GM23338 (cell line): ENCODE results near the gene NEK7. TPM values are rescaled to one million over a fixed set of nuclear protein-coding genes. Genes with fewer than 3 reads are reported as not detected.
A peak's percentile ranks its signal among the peaks of the same experiment; 100 is the strongest.

Experiments
- ATAC-seq: fragments of 200-7000 bp; cut with Tn5 transposase; 3 replicates; pipeline ENCODE4 v1.9.1; 2020
- DNase-seq: peaks from one replicate; pipeline ENCODE4 v3.0.0-alpha.2; 2015; ENCODE audit warnings: low spot score
- H2AFZ ChIP-seq: fragments of 200-600 bp; sonication (generic); 2 replicates; pipeline ENCODE4 v1.8.0; 2016; ENCODE audit warnings: antibody characterized with exemption, mild to moderate bottlenecking, moderate library complexity
- H3F3A ChIP-seq: fragments of 200-600 bp; sonication (generic); replicated peaks from 2 replicates; pipeline ENCODE4 v1.8.0; 2017; ENCODE audit warnings: antibody characterized with exemption, mixed run types, low read depth
- H3K27ac ChIP-seq: fragments of 200-600 bp; sonication (generic); 2 replicates; pipeline ENCODE4 v1.6.1; 2016; ENCODE audit warnings: low read depth
- H3K27me3 ChIP-seq: fragments of 200-600 bp; sonication (generic); 2 replicates; pipeline ENCODE4 v1.8.0; 2016; ENCODE audit warnings: mild to moderate bottlenecking, mixed run types, moderate library complexity; ENCODE audit not compliant: insufficient read depth
- H3K36me3 ChIP-seq: fragments of 200-600 bp; sonication (generic); 2 replicates; pipeline ENCODE4 v1.8.0; 2016; ENCODE audit warnings: mild to moderate bottlenecking; ENCODE audit not compliant: insufficient read depth
- H3K4me1 ChIP-seq: fragments of 200-600 bp; sonication (generic); 2 replicates; pipeline ENCODE4 v1.8.0; 2016; ENCODE audit warnings: mild to moderate bottlenecking, moderate library complexity; ENCODE audit not compliant: insufficient read depth
- H3K4me2 ChIP-seq: fragments of 200-600 bp; sonication (generic); 2 replicates; pipeline ENCODE4 v1.7.1; 2017; ENCODE audit warnings: mixed run types
- H3K4me3 ChIP-seq: fragments of 200-600 bp; sonication (generic); 2 replicates; pipeline ENCODE4 v1.6.1; 2016; ENCODE audit warnings: mixed run types
- H3K79me2 ChIP-seq: fragments of 200-600 bp; sonication (generic); replicated peaks from 2 replicates; pipeline ENCODE4 v1.8.0; 2017; ENCODE audit warnings: mild to moderate bottlenecking; ENCODE audit not compliant: insufficient read depth
- H3K9me2 ChIP-seq: fragments of 200-600 bp; sonication (generic); 2 replicates; pipeline ENCODE4 v1.8.0; 2017; ENCODE audit not compliant: insufficient read depth
- H4K20me1 ChIP-seq: fragments of 200-600 bp; sonication (generic); replicated peaks from 2 replicates; pipeline ENCODE4 v1.8.0; 2017; ENCODE audit warnings: mild to moderate bottlenecking; ENCODE audit not compliant: insufficient read depth
- H3K27ac Mint-ChIP-seq: 2 replicates; pipeline ENCODE4 v1.8.0; 2020; ENCODE audit warnings: inconsistent platforms, mild to moderate bottlenecking, moderate library complexity, mixed read lengths
- H3K27me3 Mint-ChIP-seq: 3 replicates; pipeline ENCODE4 v1.8.0; 2022; ENCODE audit warnings: low read depth, mild to moderate bottlenecking, moderate library complexity, mixed read lengths, inconsistent platforms; ENCODE audit not compliant: insufficient read depth, poor library complexity
- H3K36me3 Mint-ChIP-seq: 3 replicates; pipeline ENCODE4 v1.8.0; 2021; ENCODE audit warnings: low read depth, mild to moderate bottlenecking, inconsistent platforms, moderate library complexity, mixed read lengths
- H3K4me1 Mint-ChIP-seq: 3 replicates; pipeline ENCODE4 v1.8.0; 2020; ENCODE audit warnings: mild to moderate bottlenecking, inconsistent platforms, mixed read lengths
- H3K4me3 Mint-ChIP-seq: 3 replicates; pipeline ENCODE4 v1.8.0; 2021; ENCODE audit warnings: moderate library complexity, mild to moderate bottlenecking, inconsistent platforms, mixed read lengths
- H3K9me3 Mint-ChIP-seq: 3 replicates; pipeline ENCODE4 v1.8.0; 2020; ENCODE audit warnings: moderate library complexity, mild to moderate bottlenecking, inconsistent platforms, mixed read lengths
- CREB1 ChIP-seq: fragments of 250-450 bp; sonication (Bioruptor Pico); IDR thresholded peaks from 2 replicates; pipeline ENCODE4 v1.5.0; 2020; ENCODE audit warnings: low read depth, mild to moderate bottlenecking, moderate library complexity
- ETS1 ChIP-seq: IDR thresholded peaks from 2 replicates; pipeline ENCODE4 v1.6.1; 2016; ENCODE audit warnings: antibody characterized with exemption
- EZH2 ChIP-seq: fragments of 200-600 bp; sonication (generic); IDR thresholded peaks from one replicate; pipeline ENCODE4 v1.8.0; 2017; ENCODE audit warnings: antibody characterized with exemption, mild to moderate bottlenecking, low read depth; ENCODE audit not compliant: unreplicated experiment
- EZH2phosphoT487 ChIP-seq: fragments of 200-600 bp; sonication (generic); IDR thresholded peaks from one replicate; pipeline ENCODE4 v1.8.1; 2018; ENCODE audit warnings: antibody characterized with exemption; ENCODE audit not compliant: unreplicated experiment
- JUNB ChIP-seq: IDR thresholded peaks from one replicate; pipeline ENCODE4 v1.6.1; 2016; ENCODE audit warnings: antibody characterized with exemption; ENCODE audit not compliant: unreplicated experiment
- NANOG ChIP-seq: IDR thresholded peaks from 2 replicates; pipeline ENCODE4 v1.6.1; 2016; ENCODE audit warnings: antibody characterized with exemption, borderline replicate concordance
- POLR2AphosphoS5 ChIP-seq: IDR thresholded peaks from 2 replicates; pipeline ENCODE4 v1.6.1; 2016; ENCODE audit warnings: antibody characterized with exemption, low read depth
- STAT1 ChIP-seq: IDR thresholded peaks from one replicate; pipeline ENCODE4 v1.6.1; 2016; ENCODE audit warnings: antibody characterized with exemption; ENCODE audit not compliant: unreplicated experiment
- ZNF114 ChIP-seq: fragments of 250-450 bp; sonication (Bioruptor Pico); IDR thresholded peaks from 2 replicates; pipeline ENCODE4 v1.5.0; 2020; ENCODE audit warnings: mild to moderate bottlenecking, moderate library complexity
- ZNF331 ChIP-seq: fragments of 250-450 bp; sonication (Bioruptor Pico); IDR thresholded peaks from 2 replicates; pipeline ENCODE4 v1.5.0; 2020; ENCODE audit warnings: low read depth, mild to moderate bottlenecking, moderate library complexity
- polyA plus RNA-seq: library from polyadenylated mRNA; unstranded; fragments of >200 nt; fragmentation: Nextera tagmentation; extraction: Ambion mirVana; gene quantifications from 2 replicates; pipeline ENCODE4 v1.2.1, GENCODE V29; 2016
- total RNA-seq: library from RNA; depleted of rRNA; stranded (reverse); fragments of >200 nt; shearing (Covaris generic); gene quantifications from 2 replicates; pipeline ENCODE4 v1.2.3, GENCODE V29; 2014
- TF ChIP-seq, protein P1 (sequence below): IDR thresholded peaks from one replicate; pipeline ENCODE4 v1.6.1; 2018; ENCODE audit warnings: antibody characterized with exemption; ENCODE audit not compliant: unreplicated experiment
- TF ChIP-seq, protein P2 (sequence below): fragments of 250-450 bp; sonication (Bioruptor Pico); IDR thresholded peaks from 2 replicates; pipeline ENCODE4 v1.5.0; 2020; ENCODE audit warnings: mild to moderate bottlenecking, moderate library complexity
- TF ChIP-seq, protein P3 (sequence below), 2 experiments: fragments of 200-600 bp in 1 of 2; sonication (generic) in 1 of 2; conservative IDR thresholded peaks; 2 replicates each; pipeline versions ENCODE4 v1.5.1 to v1.6.1; 2016 to 2017; ENCODE audit warnings: antibody characterized with exemption in 2 of 2, low read depth in 2 of 2, mild to moderate bottlenecking in 2 of 2, moderate library complexity in 1 of 2

NEK7 gene
- total and polyA plus RNA-seq, 2 experiments from 2014 or later: 4.8 to 15.3 TPM

DNA sequence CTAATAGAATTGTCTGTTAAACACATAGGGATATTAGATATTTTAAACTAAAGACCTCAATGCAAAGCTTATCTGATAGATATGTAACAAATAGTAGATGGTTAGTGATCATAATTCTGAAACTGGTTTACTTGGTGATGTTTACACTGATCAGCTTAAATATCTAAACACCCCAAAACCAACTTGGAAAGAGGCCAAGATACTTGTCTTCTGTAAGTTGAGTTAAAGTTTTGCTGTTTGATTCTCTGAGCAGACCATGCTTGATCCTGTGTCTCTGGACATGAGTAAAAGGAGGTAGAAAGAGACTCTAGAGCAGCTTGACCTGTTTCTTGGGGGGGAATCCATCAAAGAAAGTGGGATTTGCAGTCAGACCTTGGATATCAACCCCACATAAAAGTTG is 107.5 kb downstream of the NEK7 start (continued):
- no peak for TF ChIP-seq NANOG
- no peak for TF ChIP-seq STAT1

DNA sequence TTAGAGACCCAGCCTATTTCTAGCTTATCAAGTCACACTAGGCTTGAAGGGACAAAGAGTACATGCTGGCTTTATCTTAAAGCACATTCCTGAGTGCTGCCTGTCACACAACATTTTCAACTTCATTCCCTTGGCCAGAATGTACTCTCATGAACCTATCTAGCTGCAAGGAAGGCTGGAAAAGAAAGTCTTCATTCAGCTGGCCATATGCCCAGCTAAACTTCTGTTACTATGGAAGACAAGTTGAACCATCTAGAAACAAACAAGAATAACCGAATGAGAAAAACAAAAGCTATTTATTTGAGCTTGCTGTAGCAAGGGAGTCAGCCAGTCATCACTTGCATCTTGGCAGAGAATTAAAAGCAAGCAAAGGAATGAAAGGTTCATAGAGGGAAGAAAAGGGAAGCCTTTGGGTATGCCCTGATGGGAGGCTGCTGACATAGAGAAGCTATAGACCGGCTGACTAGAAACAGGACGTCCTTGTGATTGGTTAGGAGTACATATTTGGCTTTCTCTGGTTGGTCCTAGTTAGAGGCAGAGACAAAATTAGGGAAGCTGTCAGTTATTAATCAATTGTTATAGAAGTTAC is 108.4 kb downstream of the NEK7 start:
- Histone ChIP-seq H4K20me1 (no peaks in the 10 kb centered on the region), H3K9me2 (no peaks in the 10 kb centered on the region), H3K36me3 (no peaks in the 10 kb centered on the region), H3F3A (no peaks in the 10 kb centered on the region), H3K27me3 (no peaks in the 10 kb centered on the region), H2AFZ (no peak overlapping the region), H3K4me3 (no peak overlapping the region), H3K79me2 (no peaks in the 10 kb centered on the region), H3K27ac (no peak overlapping the region), H3K4me2 (no peak overlapping the region), H3K4me1 (no peaks in the 10 kb centered on the region; the same call in 1 of the 2 replicates)
- Mint-ChIP-seq H3K9me3 (no peaks in the 10 kb centered on the region), H3K27ac (no peak overlapping the region), H3K4me3 (no peak overlapping the region), H3K27me3 (no peaks in the 10 kb centered on the region), H3K36me3 (no peaks in the 10 kb centered on the region), H3K4me1 (peaks cover 4% of the 10 kb centered on the region; the same call in 1 of the 3 replicates)
- DNase-seq: peak; percentile 22
- no peak for ATAC-seq
- TF ChIP-seq ZNF114 (CRISPR knock-in tag) (no peak), EZH2 (no peak), POLR2AphosphoS5 (no peak), STAT1 (no peak), ZNF331 (no peak), CREB1 (no peak), JUNB (no peak), EZH2phosphoT487 (no peak), NANOG (no peak), ETS1 (no peak)
- TF ChIP-seq, protein P1, sequence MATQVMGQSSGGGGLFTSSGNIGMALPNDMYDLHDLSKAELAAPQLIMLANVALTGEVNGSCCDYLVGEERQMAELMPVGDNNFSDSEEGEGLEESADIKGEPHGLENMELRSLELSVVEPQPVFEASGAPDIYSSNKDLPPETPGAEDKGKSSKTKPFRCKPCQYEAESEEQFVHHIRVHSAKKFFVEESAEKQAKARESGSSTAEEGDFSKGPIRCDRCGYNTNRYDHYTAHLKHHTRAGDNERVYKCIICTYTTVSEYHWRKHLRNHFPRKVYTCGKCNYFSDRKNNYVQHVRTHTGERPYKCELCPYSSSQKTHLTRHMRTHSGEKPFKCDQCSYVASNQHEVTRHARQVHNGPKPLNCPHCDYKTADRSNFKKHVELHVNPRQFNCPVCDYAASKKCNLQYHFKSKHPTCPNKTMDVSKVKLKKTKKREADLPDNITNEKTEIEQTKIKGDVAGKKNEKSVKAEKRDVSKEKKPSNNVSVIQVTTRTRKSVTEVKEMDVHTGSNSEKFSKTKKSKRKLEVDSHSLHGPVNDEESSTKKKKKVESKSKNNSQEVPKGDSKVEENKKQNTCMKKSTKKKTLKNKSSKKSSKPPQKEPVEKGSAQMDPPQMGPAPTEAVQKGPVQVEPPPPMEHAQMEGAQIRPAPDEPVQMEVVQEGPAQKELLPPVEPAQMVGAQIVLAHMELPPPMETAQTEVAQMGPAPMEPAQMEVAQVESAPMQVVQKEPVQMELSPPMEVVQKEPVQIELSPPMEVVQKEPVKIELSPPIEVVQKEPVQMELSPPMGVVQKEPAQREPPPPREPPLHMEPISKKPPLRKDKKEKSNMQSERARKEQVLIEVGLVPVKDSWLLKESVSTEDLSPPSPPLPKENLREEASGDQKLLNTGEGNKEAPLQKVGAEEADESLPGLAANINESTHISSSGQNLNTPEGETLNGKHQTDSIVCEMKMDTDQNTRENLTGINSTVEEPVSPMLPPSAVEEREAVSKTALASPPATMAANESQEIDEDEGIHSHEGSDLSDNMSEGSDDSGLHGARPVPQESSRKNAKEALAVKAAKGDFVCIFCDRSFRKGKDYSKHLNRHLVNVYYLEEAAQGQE: no peak
- TF ChIP-seq, protein P2, sequence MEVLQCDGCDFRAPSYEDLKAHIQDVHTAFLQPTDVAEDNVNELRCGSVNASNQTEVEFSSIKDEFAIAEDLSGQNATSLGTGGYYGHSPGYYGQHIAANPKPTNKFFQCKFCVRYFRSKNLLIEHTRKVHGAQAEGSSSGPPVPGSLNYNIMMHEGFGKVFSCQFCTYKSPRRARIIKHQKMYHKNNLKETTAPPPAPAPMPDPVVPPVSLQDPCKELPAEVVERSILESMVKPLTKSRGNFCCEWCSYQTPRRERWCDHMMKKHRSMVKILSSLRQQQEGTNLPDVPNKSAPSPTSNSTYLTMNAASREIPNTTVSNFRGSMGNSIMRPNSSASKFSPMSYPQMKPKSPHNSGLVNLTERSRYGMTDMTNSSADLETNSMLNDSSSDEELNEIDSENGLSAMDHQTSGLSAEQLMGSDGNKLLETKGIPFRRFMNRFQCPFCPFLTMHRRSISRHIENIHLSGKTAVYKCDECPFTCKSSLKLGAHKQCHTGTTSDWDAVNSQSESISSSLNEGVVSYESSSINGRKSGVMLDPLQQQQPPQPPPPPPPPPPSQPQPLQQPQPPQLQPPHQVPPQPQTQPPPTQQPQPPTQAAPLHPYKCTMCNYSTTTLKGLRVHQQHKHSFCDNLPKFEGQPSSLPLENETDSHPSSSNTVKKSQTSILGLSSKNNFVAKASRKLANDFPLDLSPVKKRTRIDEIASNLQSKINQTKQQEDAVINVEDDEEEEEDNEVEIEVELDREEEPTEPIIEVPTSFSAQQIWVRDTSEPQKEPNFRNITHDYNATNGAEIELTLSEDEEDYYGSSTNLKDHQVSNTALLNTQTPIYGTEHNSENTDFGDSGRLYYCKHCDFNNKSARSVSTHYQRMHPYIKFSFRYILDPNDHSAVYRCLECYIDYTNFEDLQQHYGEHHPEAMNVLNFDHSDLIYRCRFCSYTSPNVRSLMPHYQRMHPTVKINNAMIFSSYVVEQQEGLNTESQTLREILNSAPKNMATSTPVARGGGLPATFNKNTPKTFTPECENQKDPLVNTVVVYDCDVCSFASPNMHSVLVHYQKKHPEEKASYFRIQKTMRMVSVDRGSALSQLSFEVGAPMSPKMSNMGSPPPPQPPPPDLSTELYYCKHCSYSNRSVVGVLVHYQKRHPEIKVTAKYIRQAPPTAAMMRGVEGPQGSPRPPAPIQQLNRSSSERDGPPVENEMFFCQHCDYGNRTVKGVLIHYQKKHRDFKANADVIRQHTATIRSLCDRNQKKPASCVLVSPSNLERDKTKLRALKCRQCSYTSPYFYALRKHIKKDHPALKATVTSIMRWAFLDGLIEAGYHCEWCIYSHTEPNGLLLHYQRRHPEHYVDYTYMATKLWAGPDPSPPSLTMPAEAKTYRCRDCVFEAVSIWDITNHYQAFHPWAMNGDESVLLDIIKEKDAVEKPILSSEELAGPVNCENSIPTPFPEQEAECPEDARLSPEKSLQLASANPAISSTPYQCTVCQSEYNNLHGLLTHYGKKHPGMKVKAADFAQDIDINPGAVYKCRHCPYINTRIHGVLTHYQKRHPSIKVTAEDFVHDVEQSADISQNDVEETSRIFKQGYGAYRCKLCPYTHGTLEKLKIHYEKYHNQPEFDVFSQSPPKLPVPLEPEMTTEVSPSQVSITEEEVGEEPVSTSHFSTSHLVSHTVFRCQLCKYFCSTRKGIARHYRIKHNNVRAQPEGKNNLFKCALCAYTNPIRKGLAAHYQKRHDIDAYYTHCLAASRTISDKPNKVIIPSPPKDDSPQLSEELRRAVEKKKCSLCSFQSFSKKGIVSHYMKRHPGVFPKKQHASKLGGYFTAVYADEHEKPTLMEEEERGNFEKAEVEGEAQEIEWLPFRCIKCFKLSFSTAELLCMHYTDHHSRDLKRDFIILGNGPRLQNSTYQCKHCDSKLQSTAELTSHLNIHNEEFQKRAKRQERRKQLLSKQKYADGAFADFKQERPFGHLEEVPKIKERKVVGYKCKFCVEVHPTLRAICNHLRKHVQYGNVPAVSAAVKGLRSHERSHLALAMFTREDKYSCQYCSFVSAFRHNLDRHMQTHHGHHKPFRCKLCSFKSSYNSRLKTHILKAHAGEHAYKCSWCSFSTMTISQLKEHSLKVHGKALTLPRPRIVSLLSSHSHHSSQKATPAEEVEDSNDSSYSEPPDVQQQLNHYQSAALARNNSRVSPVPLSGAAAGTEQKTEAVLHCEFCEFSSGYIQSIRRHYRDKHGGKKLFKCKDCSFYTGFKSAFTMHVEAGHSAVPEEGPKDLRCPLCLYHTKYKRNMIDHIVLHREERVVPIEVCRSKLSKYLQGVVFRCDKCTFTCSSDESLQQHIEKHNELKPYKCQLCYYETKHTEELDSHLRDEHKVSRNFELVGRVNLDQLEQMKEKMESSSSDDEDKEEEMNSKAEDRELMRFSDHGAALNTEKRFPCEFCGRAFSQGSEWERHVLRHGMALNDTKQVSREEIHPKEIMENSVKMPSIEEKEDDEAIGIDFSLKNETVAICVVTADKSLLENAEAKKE (CRISPR knock-in tag): no peak
- TF ChIP-seq, protein P3, sequence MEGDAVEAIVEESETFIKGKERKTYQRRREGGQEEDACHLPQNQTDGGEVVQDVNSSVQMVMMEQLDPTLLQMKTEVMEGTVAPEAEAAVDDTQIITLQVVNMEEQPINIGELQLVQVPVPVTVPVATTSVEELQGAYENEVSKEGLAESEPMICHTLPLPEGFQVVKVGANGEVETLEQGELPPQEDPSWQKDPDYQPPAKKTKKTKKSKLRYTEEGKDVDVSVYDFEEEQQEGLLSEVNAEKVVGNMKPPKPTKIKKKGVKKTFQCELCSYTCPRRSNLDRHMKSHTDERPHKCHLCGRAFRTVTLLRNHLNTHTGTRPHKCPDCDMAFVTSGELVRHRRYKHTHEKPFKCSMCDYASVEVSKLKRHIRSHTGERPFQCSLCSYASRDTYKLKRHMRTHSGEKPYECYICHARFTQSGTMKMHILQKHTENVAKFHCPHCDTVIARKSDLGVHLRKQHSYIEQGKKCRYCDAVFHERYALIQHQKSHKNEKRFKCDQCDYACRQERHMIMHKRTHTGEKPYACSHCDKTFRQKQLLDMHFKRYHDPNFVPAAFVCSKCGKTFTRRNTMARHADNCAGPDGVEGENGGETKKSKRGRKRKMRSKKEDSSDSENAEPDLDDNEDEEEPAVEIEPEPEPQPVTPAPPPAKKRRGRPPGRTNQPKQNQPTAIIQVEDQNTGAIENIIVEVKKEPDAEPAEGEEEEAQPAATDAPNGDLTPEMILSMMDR (conservative IDR thresholded peaks at IDR 0.05; ENCODE audit: low read depth in 2 of 2): no peak
